ENCODE measurements around the gene STOM. TPM values are rescaled to one million over a fixed set of nuclear protein-coding genes. Genes with fewer than 3 reads are reported as not detected.

STOM gene
- total RNA-seq, 1 donor = 114 TPM

DNA sequence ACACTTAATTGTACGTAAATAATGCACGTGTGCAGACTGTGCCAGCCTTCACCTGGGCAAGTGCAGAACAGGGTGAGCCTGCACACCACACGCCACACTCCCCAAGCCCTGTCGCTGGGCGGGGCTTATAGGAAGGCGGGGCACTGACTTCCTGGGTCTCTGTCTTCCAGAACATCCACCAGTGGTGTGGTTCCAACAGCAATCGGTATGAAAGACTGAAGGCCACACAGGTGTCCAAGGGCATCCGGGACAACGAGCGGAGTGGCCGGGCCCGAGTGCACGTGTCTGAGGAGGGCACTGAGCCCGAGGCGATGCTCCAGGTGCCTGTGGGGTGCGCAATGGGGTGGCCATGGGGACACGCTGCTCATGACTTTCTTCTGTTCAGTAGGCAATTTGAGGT is 57.9 kb downstream of the STOM start:
- no peaks in the 10 kb centered on the region for H3K27me3 ChIP-seq (ENCODE audit: insufficient read depth, low read length)
- H3K4me1 ChIP-seq (ENCODE audit: insufficient read depth, low read length) = no peaks in the 10 kb centered on the region
- no peak overlapping the region for H3K4me3 ChIP-seq (ENCODE audit: insufficient read depth, low read length)
- no peak overlapping the region for H3K4me2 ChIP-seq (ENCODE audit: insufficient read depth, low read length)
- TF ChIP-seq, protein P1, sequence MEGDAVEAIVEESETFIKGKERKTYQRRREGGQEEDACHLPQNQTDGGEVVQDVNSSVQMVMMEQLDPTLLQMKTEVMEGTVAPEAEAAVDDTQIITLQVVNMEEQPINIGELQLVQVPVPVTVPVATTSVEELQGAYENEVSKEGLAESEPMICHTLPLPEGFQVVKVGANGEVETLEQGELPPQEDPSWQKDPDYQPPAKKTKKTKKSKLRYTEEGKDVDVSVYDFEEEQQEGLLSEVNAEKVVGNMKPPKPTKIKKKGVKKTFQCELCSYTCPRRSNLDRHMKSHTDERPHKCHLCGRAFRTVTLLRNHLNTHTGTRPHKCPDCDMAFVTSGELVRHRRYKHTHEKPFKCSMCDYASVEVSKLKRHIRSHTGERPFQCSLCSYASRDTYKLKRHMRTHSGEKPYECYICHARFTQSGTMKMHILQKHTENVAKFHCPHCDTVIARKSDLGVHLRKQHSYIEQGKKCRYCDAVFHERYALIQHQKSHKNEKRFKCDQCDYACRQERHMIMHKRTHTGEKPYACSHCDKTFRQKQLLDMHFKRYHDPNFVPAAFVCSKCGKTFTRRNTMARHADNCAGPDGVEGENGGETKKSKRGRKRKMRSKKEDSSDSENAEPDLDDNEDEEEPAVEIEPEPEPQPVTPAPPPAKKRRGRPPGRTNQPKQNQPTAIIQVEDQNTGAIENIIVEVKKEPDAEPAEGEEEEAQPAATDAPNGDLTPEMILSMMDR (IDR thresholded peaks at IDR 0.05; ENCODE audit: extremely low read depth, low read depth, low read length) = no peak
- DNase-seq (ENCODE audit: insufficient read length, low spot score, missing footprints) = no peak
- H3K27ac ChIP-seq (ENCODE audit: low read depth, low read length) = no peak overlapping the region
- H4K20me1 ChIP-seq (ENCODE audit: insufficient read depth, low read length) = peaks cover 4% of the 10 kb centered on the region
- no peak overlapping the region for H2AFZ ChIP-seq (ENCODE audit: low read length)
- H3K9me3 ChIP-seq (ENCODE audit: low read depth, low read length) = no peaks in the 10 kb centered on the region
- no peaks in the 10 kb centered on the region for H3K79me2 ChIP-seq (ENCODE audit: insufficient read depth, low read length)
- peaks cover 72% of the 10 kb centered on the region for H3K36me3 ChIP-seq (ENCODE audit: insufficient read depth, low read length)

DNA sequence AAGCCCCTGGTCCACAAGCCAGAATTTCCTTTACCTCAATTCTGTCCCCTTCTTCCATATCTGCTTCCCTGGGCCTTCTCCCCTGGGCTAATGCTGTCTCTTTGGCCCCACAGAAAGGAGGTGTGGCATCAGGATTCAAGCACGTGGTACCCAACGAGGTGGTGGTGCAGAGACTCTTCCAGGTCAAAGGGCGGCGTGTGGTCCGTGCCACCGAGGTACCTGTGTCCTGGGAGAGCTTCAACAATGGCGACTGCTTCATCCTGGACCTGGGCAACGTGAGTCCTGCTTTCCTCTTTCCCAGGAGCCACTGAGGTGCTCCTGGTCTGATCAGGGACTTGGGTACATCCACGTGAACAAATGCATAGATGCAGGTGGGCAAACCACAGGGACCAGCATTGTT is 59.5 kb downstream of the STOM start:
- no peak for DNase-seq (ENCODE audit: insufficient read length, low spot score, missing footprints)
- Histone ChIP-seq H2AFZ (ENCODE audit: low read length) (no peak overlapping the region), H3K9me3 (ENCODE audit: low read depth, low read length) (no peaks in the 10 kb centered on the region), H3K27me3 (ENCODE audit: insufficient read depth, low read length) (no peaks in the 10 kb centered on the region), H3K36me3 (ENCODE audit: insufficient read depth, low read length) (peaks cover 59% of the 10 kb centered on the region), H3K4me3 (ENCODE audit: insufficient read depth, low read length) (no peak overlapping the region), H3K27ac (ENCODE audit: low read depth, low read length) (no peak overlapping the region), H3K79me2 (ENCODE audit: insufficient read depth, low read length) (no peaks in the 10 kb centered on the region), H3K4me2 (ENCODE audit: insufficient read depth, low read length) (no peak overlapping the region), H4K20me1 (ENCODE audit: insufficient read depth, low read length) (peaks cover 4% of the 10 kb centered on the region), H3K4me1 (ENCODE audit: insufficient read depth, low read length) (peaks cover under 1% of the 10 kb centered on the region)
- TF ChIP-seq, protein P1 (IDR thresholded peaks at IDR 0.05; ENCODE audit: extremely low read depth, low read depth, low read length) = no peak

DNA sequence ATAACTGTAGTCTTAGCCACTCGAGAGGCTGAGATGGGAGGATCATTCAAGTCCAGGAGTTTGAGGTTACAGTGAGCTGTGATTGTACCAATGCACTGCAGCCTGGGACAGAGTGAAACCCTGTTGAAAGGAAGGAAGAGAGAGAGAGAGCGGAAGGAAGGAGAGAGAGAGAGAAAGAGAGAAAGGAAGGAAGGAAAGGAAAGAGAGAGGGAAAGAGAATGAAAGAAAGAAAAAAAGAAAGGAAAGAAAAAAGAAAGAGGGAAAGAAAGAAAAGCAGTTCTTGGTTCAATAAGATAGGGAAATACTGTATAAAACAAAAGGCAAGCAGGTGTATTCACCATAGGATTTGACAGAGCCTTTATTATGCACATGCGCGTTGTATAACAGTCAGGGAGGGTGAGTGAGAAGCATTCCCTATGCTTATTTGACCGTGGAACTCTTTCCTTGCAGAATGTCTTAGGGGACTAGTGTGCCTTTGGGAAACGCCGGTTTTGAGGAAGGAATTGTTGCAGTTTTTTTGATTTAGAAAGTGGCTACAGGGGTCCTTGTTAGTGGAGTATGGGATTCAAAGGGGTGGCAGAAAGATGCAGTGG is 60.1 kb downstream of the STOM start:
- Histone ChIP-seq H3K36me3 (ENCODE audit: insufficient read depth, low read length) (peaks cover 65% of the 10 kb centered on the region), H3K4me1 (ENCODE audit: insufficient read depth, low read length) (peaks cover 6% of the 10 kb centered on the region), H4K20me1 (ENCODE audit: insufficient read depth, low read length) (peaks cover 4% of the 10 kb centered on the region), H3K4me3 (ENCODE audit: insufficient read depth, low read length) (no peak overlapping the region), H3K79me2 (ENCODE audit: insufficient read depth, low read length) (no peaks in the 10 kb centered on the region), H2AFZ (ENCODE audit: low read length) (no peak overlapping the region), H3K27me3 (ENCODE audit: insufficient read depth, low read length) (no peaks in the 10 kb centered on the region), H3K9me3 (ENCODE audit: low read depth, low read length) (no peaks in the 10 kb centered on the region), H3K27ac (ENCODE audit: low read depth, low read length) (no peak overlapping the region), H3K4me2 (ENCODE audit: insufficient read depth, low read length) (no peak overlapping the region)
- TF ChIP-seq, protein P1 (IDR thresholded peaks at IDR 0.05; ENCODE audit: extremely low read depth, low read depth, low read length) = no peak
- no peak for DNase-seq (ENCODE audit: insufficient read length, low spot score, missing footprints)

DNA sequence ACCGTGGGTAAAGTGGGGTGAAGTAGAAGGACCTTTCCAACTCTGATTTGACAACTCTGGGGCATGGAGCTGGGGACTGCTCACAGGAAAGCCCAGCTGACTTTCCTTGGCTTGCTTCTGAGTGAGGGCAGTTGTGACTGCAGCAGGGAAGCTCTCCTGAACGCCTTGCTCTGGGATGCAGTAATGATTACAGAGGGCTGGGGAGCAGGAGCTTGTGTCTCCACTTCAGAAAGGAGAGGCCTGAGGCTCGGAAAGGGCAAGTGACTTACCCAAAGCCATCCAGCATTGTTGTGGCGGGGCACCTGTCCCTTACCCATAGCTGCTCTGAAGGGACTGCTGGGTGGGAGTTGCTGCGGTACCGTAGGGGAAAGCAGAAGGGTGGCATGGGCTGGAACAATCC is 60.9 kb downstream of the STOM start:
- Histone ChIP-seq H3K79me2 (ENCODE audit: insufficient read depth, low read length) (no peaks in the 10 kb centered on the region), H3K9me3 (ENCODE audit: low read depth, low read length) (no peaks in the 10 kb centered on the region), H3K27me3 (ENCODE audit: insufficient read depth, low read length) (no peaks in the 10 kb centered on the region), H3K36me3 (ENCODE audit: insufficient read depth, low read length) (peaks cover 70% of the 10 kb centered on the region), H3K4me3 (ENCODE audit: insufficient read depth, low read length) (no peak overlapping the region), H3K4me2 (ENCODE audit: insufficient read depth, low read length) (no peak overlapping the region), H2AFZ (ENCODE audit: low read length) (no peak overlapping the region), H3K27ac (ENCODE audit: low read depth, low read length) (no peak overlapping the region), H3K4me1 (ENCODE audit: insufficient read depth, low read length) (peaks cover 6% of the 10 kb centered on the region), H4K20me1 (ENCODE audit: insufficient read depth, low read length) (peaks cover 4% of the 10 kb centered on the region)
- TF ChIP-seq, protein P1 (IDR thresholded peaks at IDR 0.05; ENCODE audit: extremely low read depth, low read depth, low read length) = no peak
- no peak for DNase-seq (ENCODE audit: insufficient read length, low spot score, missing footprints)
